GM04503 (cell line): Measurements from ENCODE around the gene PDXP.
"Not testable (repeated sequence)": the region's sequence is repeated elsewhere in the genome, so short reads cannot be mapped to it uniquely, and the experiment has no call there.

Experiments
- DNase-seq: peaks from one replicate; pipeline ENCODE4 v3.0.0-alpha.2; 2012; ENCODE audit warnings: low read depth

Gene PDXP

GRCh38 chr22:37658133-37659065 lies at the start of gene PDXP:
Gene PDXP (plus strand): TSS chr22:37658723. CDS start chr22:37658783, 60 bp downstream.
- peak; percentile 100 for DNase-seq

- no peak for DNase-seq
Measured at GRCh38 chr22:37609240-37610152, 49.0 kb upstream of the PDXP start.

GRCh38 chr22:37610153-37610475 lies 48.4 kb upstream of the PDXP start:
- not testable (repeated sequence) for DNase-seq

- no peak for DNase-seq
Measured at GRCh38 chr22:37610480-37611129, 47.9 kb upstream of the PDXP start.

- no peak for DNase-seq
Measured at GRCh38 chr22:37611207-37611606, 47.3 kb upstream of the PDXP start.

- no peak for DNase-seq
Measured at GRCh38 chr22:37616201-37617083, 42.1 kb upstream of the PDXP start.

GRCh38 chr22:37617431-37617830 lies 41.1 kb upstream of the PDXP start:
- DNase-seq, result no peak

GRCh38 chr22:37618072-37618656 lies 40.4 kb upstream of the PDXP start:
- no peak for DNase-seq

- no peak for DNase-seq
Measured at GRCh38 chr22:37618674-37619073, 39.8 kb upstream of the PDXP start.

GRCh38 chr22:37619991-37620390 lies 38.5 kb upstream of the PDXP start:
- no peak for DNase-seq

GRCh38 chr22:37621352-37621860 lies 37.1 kb upstream of the PDXP start:
- no peak for DNase-seq

GRCh38 chr22:37623075-37624016 lies 35.2 kb upstream of the PDXP start:
- no peak for DNase-seq

- DNase-seq, result no peak
Measured at GRCh38 chr22:37624017-37624365, 34.5 kb upstream of the PDXP start.

- DNase-seq, result no peak
Measured at GRCh38 chr22:37624876-37625275, 33.6 kb upstream of the PDXP start.

GRCh38 chr22:37625737-37626136 lies 32.8 kb upstream of the PDXP start:
- DNase-seq, result no peak

GRCh38 chr22:37626144-37626543 lies 32.4 kb upstream of the PDXP start:
- no peak for DNase-seq

GRCh38 chr22:37626556-37627075 lies 31.9 kb upstream of the PDXP start:
- no peak for DNase-seq

GRCh38 chr22:37627121-37627520 lies 31.4 kb upstream of the PDXP start:
- DNase-seq, result no peak

- no peak for DNase-seq
Measured at GRCh38 chr22:37627545-37627944, 31.0 kb upstream of the PDXP start.
